Kidney (tissue), 14 donors: ENCODE measurements around the gene ZNF467. TPM values are rescaled to one million over a fixed set of nuclear protein-coding genes. Genes with fewer than 3 reads are reported as not detected.

Experiments used
- DNase-seq, 5 donors: peaks; one replicate each; pipeline ENCODE4 v3.0.0-alpha.2; 2013 to 2020
- FAIRE-seq: peaks from 2 replicates; lab custom pipeline; 2012; peaks lifted over from hg19 to GRCh38; lab: Jason Lieb, UNC
- H3K27ac ChIP-seq, 2 donors: one replicate each; pipeline ENCODE4 v1.7.0; 2013; ENCODE audit warnings: low read depth in 2 of 2, low read length in 2 of 2, inconsistent platforms in 1 of 2
- H3K27me3 ChIP-seq: one replicate; pipeline ENCODE4 v1.7.1; 2013; ENCODE audit warnings: low read length, inconsistent platforms; ENCODE audit not compliant: control insufficient read depth, insufficient read depth
- H3K36me3 ChIP-seq, 3 donors: one replicate each; pipeline versions ENCODE4 v1.7.0 to v1.7.1; 2013; ENCODE audit warnings: low read length in 3 of 3, control low read depth in 1 of 3, inconsistent platforms in 1 of 3; ENCODE audit not compliant: insufficient read depth in 3 of 3, control insufficient read depth in 2 of 3
- H3K4me1 ChIP-seq, 3 donors: one replicate each; pipeline versions ENCODE4 v1.7.0 to v1.7.1; 2013; ENCODE audit warnings: low read length in 3 of 3, inconsistent platforms in 1 of 3, low read depth in 1 of 3; ENCODE audit not compliant: control insufficient read depth in 2 of 3, insufficient read depth in 2 of 3
- H3K4me3 ChIP-seq, 3 donors: one replicate each; pipeline versions ENCODE4 v1.7.0 to v1.8.1; 2013; ENCODE audit warnings: low read length in 3 of 3, control low read depth in 1 of 3, inconsistent platforms in 1 of 3
- H3K9ac ChIP-seq, 3 donors: one replicate each; pipeline versions ENCODE4 v1.7.0 to v1.7.1; 2013; ENCODE audit warnings: low read length in 3 of 3, control low read depth in 1 of 3, inconsistent platforms in 1 of 3
- H3K9me3 ChIP-seq, 3 donors: one replicate each; pipeline versions ENCODE4 v1.7.0 to v1.7.1; 2013; ENCODE audit warnings: low read length in 3 of 3, control low read depth in 1 of 3, inconsistent platforms in 1 of 3; ENCODE audit not compliant: control insufficient read depth in 2 of 3, insufficient read depth in 1 of 3
- intact Hi-C: fragments of 100-400 bp; cut with DNase I; formaldehyde crosslinking; loops from one replicate; pipeline ENCODE4 v1.11.1; 2022
- polyA plus RNA-seq: library from polyadenylated mRNA; stranded (reverse); fragments of 350-450 nt; fragmentation: Illumina TruSeq; extraction: RNeasy Lipid Tissue Mini Kit (QIAGEN cat#74804); gene quantifications from one replicate; pipeline ENCODE4 v1.2.3, GENCODE V29; 2014; ENCODE audit warnings: low read depth, low replicate concordance; ENCODE audit not compliant: insufficient read depth
- total RNA-seq: library from RNA; stranded (reverse); fragmentation: NEBNext Ultra II Directional; extraction: Animal tissue kit (Norgen Biotek cat#: 25700); gene quantifications from one replicate; pipeline ENCODE4 v1.2.1, GENCODE V29; 2021
- TF ChIP-seq, protein P1 (sequence below): IDR thresholded peaks from 3 replicates; pipeline ENCODE4 v1.5.1; 2012; ENCODE audit warnings: mild to moderate bottlenecking, moderate library complexity, borderline replicate concordance; ENCODE audit not compliant: insufficient read depth; ENCODE audit errors: extremely low read depth
- donor health status: control.
- donor health status: control.
- donor health status: control.
- donor health status: control.
- donor health status: control.
- donor health status: DM: yes; HTN: yes; CAD: no.
- donor health status: Normal renal cell carcinoma (clear cell type).

ZNF467 gene
- total and polyA plus RNA-seq, 2 donors from 2014 or later = 15.0 to 24.5 TPM

DNA sequence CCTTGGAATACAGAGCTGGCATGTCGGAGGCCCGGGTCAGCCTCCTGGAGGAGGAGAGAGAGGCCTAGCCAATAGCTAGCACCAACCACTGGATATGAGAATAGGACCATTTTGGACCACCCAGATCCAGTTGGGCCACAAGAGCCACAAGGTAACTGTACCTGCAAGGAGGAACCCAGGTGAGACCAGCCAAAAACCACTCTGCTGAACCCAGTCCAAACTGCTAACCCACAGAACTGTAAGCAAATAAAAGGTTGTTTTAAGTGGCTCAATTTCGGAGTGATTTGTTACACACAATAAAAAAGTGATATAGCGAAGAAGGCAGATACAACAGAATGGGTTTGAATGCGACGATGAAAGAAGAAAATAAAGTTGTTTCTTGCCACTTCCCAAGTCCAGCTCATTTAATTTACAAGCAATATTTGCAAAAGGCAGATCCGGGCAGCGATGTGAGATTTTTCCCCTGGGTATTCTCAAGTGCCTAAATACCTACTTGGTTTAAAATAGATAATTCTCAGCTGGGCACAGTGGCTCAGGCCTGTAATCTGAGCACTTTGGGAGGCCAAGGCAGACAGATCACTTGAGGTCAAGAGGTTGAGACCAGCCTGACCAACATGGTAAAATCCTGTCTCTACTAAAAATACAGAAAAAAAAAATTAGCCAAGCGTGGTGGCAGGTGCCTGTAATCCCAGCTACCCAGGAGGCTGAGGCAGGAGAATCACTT, 23.1 kb downstream of the ZNF467 start:
- Histone ChIP-seq H3K4me3 (no peak overlapping the region), H3K9me3 (peaks cover 0 to 2% (median 0%) of the 10 kb centered on the region in 3 donors), H3K4me1 (no peaks in the 10 kb centered on the region), H3K27ac (no peak overlapping the region), H3K27me3 (no peaks in the 10 kb centered on the region), H3K9ac (no peak overlapping the region), H3K36me3 (no peaks in the 10 kb centered on the region)
- FAIRE-seq = no peak
- no peak for DNase-seq
- TF ChIP-seq, protein P1, sequence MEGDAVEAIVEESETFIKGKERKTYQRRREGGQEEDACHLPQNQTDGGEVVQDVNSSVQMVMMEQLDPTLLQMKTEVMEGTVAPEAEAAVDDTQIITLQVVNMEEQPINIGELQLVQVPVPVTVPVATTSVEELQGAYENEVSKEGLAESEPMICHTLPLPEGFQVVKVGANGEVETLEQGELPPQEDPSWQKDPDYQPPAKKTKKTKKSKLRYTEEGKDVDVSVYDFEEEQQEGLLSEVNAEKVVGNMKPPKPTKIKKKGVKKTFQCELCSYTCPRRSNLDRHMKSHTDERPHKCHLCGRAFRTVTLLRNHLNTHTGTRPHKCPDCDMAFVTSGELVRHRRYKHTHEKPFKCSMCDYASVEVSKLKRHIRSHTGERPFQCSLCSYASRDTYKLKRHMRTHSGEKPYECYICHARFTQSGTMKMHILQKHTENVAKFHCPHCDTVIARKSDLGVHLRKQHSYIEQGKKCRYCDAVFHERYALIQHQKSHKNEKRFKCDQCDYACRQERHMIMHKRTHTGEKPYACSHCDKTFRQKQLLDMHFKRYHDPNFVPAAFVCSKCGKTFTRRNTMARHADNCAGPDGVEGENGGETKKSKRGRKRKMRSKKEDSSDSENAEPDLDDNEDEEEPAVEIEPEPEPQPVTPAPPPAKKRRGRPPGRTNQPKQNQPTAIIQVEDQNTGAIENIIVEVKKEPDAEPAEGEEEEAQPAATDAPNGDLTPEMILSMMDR = no peak
- intact Hi-C loops = no loop called here

DNA sequence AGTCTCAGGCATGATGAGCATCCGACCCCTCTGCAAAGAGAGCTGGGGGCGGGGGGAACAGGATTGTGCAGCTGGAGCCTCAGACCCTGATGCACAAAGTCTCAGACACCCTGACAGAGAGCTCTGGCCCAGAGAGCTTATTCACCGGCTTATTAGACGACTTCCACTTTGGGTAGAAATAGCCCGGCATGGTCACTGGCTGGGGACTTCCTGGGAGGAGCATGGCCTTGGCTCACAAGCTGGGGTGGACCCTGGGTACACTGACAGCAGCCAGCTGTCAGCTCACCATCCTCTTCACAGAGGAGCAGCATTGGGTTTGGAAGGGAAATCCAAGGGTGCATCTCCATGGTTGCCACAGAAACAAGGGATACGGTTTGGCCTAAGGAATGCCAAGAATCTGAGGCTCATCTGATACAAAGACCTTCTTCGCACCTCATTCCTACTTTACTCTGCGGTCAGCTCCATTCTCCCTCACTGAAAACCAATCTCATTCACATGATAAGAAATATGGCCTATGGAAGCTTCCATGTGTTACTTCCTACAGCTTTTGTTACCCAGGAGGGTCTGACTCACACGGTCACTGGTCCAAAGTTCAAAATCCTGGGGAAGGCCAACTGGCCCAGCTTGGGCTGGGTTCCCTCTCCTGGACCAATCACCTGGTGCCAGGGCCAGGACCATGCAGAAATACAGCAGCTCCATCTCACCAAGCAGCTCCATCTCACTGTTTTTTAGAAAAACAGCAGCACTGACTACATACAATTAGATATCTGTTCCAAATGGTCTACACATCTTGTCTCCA, 25.1 kb downstream of the ZNF467 start:
- DNase-seq (peak in 2 of 5 donors; percentile 11 to 47), FAIRE-seq (no peak)
- Histone ChIP-seq H3K36me3 (no peaks in the 10 kb centered on the region), H3K27ac (no peak overlapping the region), H3K4me1 (no peaks in the 10 kb centered on the region), H3K4me3 (no peak overlapping the region), H3K27me3 (no peaks in the 10 kb centered on the region), H3K9me3 (peaks cover 0 to 2% (median 0%) of the 10 kb centered on the region in 3 donors), H3K9ac (no peak overlapping the region)
- intact Hi-C loops = no loop called here
- TF ChIP-seq, protein P1 = no peak

DNA sequence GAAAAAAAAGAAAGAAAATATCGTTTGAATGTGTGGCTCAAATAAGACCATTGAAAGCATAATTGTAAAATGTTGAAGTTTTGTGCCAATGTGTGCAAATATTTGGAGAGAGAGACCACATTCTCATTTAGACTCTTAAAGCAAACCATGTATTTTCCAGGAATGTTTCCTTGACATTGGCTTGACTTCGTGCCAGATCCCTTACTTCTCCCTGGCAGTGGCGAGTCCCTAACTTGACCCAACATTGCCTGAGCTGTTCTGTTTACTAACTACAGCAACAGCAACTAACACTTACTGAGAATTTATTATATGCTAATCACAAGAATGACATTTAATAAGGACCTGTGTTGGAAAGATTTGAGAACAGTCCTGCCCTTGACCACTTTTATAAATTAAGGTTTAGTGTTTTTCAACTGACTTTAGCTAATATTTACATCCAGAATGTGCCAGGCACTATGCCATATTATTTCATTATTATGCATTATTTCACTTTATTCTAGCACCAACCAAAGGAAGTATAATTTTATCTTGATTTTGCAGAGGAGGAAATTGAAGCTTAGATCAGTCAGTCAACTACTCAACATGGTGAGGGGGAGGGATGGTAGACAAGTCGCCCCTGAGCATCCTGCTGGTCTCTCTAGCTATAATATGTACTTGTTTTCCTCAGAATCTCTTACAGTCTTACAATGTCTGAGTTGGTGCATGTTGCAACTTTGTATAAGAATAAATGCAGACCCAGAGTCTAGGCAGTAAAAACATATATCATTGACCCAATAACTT, 29.7 kb downstream of the ZNF467 start:
- TF ChIP-seq, protein P1 = no peak
- FAIRE-seq (no peak), DNase-seq (no peak)
- H3K4me3 ChIP-seq = no peak overlapping the region
- no peak overlapping the region for H3K27ac ChIP-seq
- H3K27me3 ChIP-seq = no peaks in the 10 kb centered on the region
- no peaks in the 10 kb centered on the region for H3K9me3 ChIP-seq
- no peaks in the 10 kb centered on the region for H3K36me3 ChIP-seq
- peaks cover 0 to 3% (median 0%) of the 10 kb centered on the region in 3 donors for H3K4me1 ChIP-seq
- intact Hi-C loops = no loop called here
- no peak overlapping the region for H3K9ac ChIP-seq
